Measurements from ENCODE around the gene FLT1.

Gene FLT1

GRCh38 chr13:28457521-28457920 lies 37.4 kb downstream of the FLT1 start:
- DNase-seq = no peak

GRCh38 chr13:28455580-28456194 lies 39.2 kb downstream of the FLT1 start:
- no peak for DNase-seq

DNA sequence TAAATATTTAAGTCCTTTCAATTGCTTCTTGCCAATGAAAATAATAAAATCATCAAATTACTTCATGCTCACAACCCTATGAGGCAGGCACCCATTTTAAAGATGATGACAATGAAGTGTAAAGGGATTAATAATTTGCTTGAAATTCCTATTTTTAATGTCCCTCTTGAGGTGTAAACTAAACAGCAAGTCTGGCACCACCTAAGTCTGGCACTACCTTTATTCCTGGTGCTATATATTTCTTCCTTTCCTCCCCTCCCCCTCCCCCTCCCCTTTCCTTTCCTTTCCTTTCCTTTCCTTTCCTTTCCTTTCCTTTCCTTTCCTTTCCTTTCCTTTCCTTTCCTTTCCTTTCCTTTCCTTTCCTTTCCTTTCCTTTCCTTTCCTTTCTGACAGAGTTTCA lies 42.2 kb downstream of the FLT1 start:
- DNase-seq = no peak

GRCh38 chr13:28451482-28452217 lies 43.3 kb downstream of the FLT1 start:
- no peak for DNase-seq

GRCh38 chr13:28449826-28450773 lies 44.8 kb downstream of the FLT1 start:
- no peak for DNase-seq

DNA sequence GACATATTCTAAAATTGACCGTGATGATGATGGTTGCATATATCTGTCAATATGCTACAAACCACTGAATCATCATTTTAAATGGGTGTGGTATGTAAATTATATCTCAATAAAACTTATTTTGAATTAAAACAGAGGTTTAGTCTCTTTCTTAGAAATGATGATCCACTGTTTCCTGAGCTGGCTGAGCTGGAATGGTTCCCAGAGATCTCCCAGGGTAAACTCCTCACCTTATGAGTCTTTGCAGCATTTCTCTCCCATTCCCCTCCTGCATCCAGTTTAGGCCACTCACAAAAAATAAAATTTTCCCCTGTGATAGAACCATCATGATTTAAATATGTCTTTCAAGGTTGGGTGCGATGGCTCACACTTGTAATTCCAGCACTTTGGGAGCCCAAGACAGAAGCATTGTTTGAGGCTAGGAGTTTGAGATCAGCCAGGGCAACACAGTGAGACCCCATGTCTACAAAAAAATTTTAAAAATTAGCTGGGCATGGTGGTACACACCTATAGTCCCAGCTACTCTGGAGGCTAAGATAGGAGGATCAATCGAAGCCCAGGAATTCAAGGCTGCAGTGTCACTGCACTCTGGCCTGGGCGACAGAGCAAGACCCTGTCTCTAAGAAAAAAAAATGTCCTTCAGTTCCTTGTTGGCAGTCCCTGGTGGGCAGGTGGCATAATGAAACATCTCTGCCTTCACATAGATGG lies 46.1 kb downstream of the FLT1 start:
- DNase-seq = no peak

- DNase-seq = no peak
Observed at GRCh38 chr13:28447989-28448388, 46.9 kb downstream of the FLT1 start.

- DNase-seq = no peak
Observed at GRCh38 chr13:28447206-28447605, 47.7 kb downstream of the FLT1 start.

- no peak for DNase-seq
Observed at GRCh38 chr13:28442839-28443238, 52.1 kb downstream of the FLT1 start.

GRCh38 chr13:28441529-28441928 lies 53.4 kb downstream of the FLT1 start:
- DNase-seq = no peak

GRCh38 chr13:28440774-28441504 lies 54.0 kb downstream of the FLT1 start:
- no peak for DNase-seq

DNA sequence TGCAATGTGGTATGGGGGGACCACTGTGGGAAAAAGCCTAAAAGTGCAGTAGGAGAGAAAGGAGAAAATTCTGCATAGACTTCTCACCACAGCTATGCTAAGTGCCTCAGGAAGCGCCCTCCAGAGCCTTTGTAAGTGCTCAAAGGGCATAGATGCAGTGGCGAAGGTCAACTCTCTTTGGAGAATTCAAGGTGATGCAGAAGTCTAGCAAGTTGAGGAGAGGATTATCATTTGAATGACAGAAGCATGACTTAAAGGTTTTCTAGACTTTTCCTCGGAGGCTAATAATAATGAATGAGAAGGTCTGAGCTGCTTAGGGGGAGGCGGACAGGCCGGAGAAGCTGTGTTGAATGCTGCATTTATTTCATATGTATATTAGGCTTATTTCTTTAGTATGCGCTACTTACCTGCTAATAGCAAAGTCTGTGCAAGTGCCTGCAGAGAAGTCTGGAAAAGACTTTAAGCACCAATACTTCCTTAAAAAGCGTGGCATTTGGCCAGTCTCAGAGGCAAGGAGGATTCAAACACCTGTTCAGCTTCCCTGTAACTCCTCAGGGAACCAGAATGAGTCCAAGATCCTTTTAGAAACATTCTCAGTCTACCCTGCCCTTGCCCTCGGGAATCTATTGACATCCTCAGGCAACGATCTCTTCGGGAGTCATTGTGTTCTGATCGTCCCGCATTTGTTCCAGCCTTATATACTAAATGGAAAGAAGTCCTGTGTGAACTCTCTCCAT lies 56.2 kb downstream of the FLT1 start:
- no peak for DNase-seq

- no peak for DNase-seq
Observed at GRCh38 chr13:28438067-28438466, 56.9 kb downstream of the FLT1 start.

DNA sequence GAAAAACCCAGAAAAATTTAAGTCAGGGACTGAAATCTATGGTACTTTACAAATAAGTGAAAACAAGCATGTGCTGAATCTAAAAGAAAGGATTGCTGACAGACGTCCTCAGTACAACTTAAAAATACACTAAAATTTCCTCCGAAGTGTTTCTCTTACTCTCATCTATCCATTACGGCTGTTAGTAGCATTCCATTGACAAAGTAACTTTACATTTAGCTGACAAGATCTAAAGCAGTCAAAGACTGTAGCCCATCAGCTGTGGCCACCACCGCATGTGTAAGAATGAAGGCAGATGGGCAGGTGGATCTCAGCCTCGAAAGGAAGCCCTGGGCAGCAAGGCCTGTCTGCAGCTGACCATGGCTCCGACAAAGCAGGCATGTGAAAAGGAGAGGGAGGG lies 59.0 kb downstream of the FLT1 start:
- DNase-seq = no peak

- no peak for DNase-seq
Observed at GRCh38 chr13:28434926-28435325, 60.0 kb downstream of the FLT1 start.

GRCh38 chr13:28432816-28433560 lies 61.9 kb downstream of the FLT1 start:
- DNase-seq = no peak

- no peak for DNase-seq
Observed at GRCh38 chr13:28429685-28430290, 65.1 kb downstream of the FLT1 start.

DNA sequence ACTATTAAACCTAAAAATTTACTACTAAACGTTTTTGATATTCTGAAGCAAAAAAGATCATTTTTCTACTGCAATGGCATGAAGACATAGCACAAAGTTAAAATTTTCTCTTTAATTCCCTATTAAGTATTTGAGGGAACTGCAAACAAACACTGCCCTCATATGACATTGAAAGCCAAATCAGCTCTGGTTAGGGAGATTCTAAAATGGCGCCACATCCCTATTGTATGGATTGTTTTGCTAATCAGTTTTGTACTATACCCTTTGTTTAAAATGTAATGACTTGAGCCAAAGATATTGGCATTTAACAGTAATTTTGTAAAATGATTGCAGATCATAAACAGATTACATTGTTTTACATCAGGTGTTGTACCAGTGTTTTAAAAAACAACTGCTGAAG lies 65.8 kb downstream of the FLT1 start:
- DNase-seq = no peak

DNA sequence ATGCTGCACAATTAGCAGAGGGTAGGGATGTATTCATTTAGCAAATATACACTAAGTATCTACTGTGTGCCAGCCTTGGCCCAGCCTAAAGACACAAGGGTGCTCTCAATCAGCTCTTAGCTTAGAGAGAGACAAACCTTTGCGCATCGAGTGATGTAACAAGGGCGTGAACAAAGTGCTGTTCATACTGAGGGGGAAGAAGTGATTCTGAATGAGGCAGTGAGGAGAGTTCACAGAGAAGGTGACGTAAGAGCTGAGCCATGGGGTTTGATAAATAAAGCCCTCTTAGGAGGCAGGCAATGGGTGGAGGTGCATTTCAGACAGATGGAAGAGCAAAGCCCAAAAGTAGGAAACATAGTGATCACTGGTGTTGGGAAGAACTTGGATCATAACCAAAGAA lies 68.5 kb downstream of the FLT1 start:
- DNase-seq = no peak

DNA sequence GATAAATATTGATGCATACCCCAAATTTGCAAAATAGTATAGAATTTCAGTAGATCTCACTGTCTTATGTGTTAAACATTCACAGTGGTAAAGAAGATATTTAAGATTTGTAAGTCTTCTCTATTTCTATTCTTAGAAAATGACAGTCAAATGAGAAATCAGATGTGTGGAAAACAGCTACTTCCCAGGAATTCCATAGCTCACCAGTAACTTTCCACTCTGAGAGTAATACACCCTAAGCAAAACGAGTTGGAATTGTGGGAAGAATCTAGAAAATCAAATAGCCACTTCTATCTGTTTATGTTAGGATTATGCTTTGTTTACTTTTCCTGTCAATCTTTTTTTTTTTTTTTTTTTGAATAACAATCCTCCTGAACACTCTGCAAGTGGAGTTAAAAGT lies 69.1 kb downstream of the FLT1 start:
- DNase-seq = no peak

All from right forelimb (tissue), 1 donor.